ENCODE data around the gene YIPF7.

DNA sequence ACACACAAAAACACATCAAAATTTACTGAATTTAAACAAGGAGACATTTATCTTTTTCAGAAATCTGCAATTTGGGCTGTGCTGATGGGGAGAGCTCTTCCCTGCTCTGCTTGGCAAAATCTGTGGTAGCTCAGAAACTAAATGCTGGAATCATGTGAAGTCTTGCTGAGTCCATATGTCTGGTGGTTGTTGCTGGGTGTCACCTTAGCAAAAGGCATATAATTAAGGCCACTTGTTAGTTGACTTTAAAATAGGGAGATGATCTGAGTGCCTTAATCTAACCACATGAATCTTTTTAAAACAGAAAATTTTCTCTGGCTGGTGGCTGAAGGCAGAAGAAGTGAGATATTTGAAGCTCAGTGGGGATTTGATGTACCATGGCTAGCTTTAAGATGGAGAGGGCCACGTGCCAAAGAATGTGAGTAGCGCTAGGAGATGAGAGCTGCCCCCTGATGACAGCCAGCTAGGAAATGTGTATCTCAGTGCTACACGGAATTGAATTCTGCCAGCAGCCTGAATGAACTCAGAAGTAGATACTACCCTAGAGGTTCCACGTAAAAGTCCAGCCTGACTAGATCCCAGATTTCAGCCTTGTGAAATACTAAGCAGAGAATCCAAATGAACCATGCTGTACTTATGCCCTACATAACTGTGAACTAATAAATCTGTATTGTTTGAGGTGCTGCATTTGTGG, 19.2 kb upstream of the YIPF7 start:
- TF ChIP-seq, protein P1, sequence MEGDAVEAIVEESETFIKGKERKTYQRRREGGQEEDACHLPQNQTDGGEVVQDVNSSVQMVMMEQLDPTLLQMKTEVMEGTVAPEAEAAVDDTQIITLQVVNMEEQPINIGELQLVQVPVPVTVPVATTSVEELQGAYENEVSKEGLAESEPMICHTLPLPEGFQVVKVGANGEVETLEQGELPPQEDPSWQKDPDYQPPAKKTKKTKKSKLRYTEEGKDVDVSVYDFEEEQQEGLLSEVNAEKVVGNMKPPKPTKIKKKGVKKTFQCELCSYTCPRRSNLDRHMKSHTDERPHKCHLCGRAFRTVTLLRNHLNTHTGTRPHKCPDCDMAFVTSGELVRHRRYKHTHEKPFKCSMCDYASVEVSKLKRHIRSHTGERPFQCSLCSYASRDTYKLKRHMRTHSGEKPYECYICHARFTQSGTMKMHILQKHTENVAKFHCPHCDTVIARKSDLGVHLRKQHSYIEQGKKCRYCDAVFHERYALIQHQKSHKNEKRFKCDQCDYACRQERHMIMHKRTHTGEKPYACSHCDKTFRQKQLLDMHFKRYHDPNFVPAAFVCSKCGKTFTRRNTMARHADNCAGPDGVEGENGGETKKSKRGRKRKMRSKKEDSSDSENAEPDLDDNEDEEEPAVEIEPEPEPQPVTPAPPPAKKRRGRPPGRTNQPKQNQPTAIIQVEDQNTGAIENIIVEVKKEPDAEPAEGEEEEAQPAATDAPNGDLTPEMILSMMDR (IDR thresholded peaks at IDR 0.05 in 2 of 3, conservative IDR thresholded peaks at IDR 0.05 in 1 of 3; ENCODE audit: control insufficient read depth in 2 of 3, extremely low read depth in 1 of 3, insufficient read depth in 1 of 3, low read depth in 3 of 3, low read length in 3 of 3) = no peak
- no peak for TF ChIP-seq POLR2A (IDR thresholded peaks at IDR 0.05; ENCODE audit: low read depth, low read length)
- TF ChIP-seq, protein P2, sequence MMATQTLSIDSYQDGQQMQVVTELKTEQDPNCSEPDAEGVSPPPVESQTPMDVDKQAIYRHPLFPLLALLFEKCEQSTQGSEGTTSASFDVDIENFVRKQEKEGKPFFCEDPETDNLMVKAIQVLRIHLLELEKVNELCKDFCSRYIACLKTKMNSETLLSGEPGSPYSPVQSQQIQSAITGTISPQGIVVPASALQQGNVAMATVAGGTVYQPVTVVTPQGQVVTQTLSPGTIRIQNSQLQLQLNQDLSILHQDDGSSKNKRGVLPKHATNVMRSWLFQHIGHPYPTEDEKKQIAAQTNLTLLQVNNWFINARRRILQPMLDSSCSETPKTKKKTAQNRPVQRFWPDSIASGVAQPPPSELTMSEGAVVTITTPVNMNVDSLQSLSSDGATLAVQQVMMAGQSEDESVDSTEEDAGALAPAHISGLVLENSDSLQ (IDR thresholded peaks at IDR 0.05) = no peak
- TF ChIP-seq NFYB (IDR thresholded peaks at IDR 0.05; ENCODE audit: insufficient read depth, low read depth, low read length) = no peak
